Ammon's horn (tissue), 1 donor: ENCODE data around the gene IER2.
A peak's percentile ranks its signal among the peaks of the same experiment; 100 is the strongest.
"Not testable (repeated sequence)": the region's sequence is repeated elsewhere in the genome, so short reads cannot be mapped to it uniquely, and the experiment has no call there.

Source experiments
- DNase-seq: peaks from one replicate; pipeline ENCODE4 v3.0.0-alpha.2; 2016; ENCODE audit warnings: low spot score

The IER2 gene

DNA sequence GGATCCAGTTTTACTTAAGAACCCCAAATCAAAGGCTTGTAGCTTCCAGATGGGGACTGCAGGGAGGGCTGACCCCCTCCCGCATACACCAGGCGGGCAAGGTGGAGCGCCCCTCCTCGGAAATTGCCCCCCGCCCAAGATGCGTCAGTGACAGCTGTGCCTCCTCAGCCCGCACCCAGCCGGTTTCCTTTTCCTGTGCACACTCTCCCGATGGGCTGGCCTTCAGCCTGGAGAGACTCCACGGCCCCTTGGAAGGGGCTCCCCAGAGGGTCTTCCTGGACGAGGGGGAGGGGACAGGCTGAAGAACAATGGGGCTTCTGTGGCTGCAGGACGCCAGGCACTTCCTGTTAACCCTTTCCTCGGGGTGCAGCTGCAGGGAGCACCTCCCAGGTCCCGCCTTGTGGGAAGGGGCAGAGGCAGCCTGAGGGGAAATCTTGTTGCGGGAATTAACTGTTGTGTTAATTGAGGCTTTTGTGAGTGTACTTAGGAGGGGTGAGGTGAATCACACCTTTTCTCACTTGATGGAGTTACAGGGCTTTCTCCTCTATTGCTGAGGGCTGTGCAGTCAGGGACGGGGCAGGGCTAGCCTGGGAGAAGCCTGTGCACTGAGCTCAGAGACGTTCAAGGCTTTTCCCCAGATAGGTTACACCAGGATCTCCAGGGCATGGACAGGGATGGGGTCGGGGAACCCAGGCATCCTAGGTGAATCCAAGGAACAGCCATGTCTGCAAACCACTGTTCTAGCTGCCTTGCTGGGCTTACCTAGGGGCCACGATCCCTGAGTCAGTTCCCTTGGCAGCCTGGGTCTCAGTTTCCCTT is 14.3 kb downstream of the IER2 start:
- peak; percentile 49 for DNase-seq

DNA sequence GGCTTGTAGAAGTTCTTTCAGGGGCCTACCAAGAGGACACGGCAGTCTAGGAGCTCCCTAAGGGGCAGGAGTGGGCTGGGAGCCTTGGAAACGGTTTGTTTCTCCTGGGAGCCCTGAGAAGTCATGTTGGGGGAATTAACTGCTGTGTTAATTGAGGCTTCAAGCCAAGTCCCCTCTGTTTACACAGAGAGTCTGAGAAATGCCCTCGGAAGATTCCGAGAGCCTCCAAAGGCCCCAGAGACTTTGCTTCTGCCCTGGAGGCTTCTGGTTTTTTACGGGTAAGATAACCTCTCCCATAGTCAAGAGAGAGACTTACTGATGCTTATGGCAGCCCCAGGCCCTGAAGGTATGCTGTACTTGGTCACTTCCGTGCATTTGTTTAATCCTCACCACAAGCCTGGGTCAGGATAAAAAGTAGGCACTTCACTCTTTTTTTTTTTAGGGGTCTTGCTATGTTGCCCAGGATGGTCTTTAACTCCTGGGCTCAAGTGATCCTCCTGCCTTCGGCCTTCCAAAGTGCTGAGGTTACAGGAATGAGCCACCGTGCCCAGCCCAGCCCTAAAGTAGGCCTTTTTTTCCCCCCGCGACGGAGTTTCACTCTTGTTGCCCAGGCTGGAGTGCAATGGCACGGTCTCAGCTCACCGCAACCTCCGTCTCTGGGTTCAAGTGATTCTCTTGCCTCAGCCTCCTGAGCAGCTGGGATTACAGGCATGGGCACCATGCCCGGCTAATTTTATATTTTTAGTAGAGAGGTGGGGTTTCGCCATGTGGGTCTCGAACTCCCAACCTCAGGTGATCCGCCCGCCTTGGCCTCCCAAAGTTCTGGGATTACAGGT is 15.2 kb downstream of the IER2 start:
- no peak for DNase-seq

DNA sequence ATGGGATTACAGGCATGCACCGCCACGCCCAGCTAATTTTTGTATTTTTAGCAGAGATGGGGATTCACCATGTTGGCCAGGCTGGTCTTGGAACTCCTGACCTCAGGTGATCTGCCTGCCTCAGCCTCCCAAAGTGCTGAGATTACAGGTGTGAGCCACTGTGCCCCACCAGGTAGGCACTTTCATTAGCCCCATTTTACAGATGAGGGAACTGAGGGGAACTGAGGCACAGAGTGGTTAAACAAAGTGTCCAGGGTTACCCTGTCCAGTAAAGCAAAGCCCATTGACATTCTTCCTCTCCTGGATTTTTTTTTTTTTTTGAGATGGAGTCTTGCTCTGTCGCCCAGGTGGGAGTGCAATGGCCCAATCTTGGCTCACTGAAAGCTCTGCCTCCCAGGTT is 15.9 kb downstream of the IER2 start:
- not testable (repeated sequence) for DNase-seq

DNA sequence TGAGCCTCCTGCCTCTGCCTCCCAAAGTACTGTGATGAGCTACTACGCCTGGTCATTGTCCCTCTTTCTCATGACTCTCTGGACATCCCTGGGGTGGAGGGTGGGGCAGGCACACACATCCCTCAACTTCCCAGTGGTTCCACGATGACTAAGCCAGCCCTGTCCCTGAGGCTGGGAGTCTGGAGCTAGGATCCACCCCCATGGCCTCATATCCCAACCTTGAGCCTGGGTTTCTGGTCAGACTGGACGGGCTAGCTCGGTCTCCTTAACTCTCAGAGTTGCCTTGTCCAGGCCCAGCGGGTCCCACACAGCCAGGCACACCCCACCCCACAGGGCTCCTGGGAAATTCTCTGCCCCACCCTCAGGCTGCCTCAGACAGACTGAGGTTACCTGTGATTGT is 19.6 kb downstream of the IER2 start:
- no peak for DNase-seq

DNA sequence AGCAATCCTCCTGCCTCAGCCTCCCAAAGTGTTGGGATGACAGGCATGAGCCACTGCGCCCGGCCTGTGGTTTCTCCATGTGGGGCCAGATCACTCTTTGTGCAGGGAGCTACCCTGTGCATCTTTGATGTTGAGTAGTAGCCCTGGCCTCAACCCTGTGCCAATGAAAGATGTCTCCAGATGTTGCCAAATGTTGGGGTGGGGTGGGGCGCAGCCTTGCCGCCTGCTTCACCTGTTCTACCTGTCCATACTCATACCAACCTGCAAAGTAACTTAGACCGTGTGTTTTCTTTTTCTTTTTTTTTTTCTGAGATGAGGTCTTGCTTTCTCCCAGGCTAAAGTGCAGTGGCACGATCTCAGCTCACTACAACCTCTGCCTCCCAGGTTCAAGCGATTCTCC is 20.9 kb downstream of the IER2 start:
- no peak for DNase-seq

DNA sequence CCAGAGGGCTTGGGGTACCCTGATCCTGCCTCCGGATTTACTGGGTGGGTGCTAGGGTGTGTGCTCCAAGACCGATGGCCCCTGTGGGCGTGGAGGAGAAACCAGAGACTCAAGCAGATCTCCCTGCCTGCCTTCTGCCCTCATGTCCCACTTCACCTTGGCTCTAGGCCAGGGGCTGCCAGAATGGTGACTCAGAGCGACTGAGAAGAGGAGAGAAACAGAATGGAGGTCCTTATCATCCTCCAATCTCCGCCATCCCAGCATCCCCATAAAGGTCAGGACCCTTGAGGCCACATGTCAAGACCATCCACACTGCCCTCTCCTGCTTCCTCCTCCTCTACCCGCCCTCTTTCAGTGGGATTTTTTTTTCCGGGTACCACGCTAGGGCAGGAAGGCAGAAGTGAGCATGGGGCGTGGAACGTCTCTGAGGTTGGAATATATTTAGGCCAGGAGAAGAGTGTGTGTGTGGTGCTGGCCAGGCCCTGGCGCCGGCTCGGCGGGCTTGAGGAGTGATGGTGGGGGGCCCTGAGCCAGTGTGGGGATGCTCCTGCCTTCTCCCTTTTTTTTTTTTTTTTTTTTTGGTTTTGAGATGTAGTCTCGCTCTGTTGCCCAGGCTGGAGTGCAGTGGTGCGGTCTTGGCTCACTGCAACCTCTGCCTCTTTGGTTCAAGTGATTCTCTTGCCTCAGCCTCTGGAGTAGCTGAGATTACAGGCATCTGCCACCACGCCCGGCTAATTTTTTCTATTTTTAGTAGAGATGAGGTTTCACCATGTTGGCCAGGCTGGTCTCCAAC is 22.3 kb downstream of the IER2 start:
- DNase-seq: peak; percentile 38

DNA sequence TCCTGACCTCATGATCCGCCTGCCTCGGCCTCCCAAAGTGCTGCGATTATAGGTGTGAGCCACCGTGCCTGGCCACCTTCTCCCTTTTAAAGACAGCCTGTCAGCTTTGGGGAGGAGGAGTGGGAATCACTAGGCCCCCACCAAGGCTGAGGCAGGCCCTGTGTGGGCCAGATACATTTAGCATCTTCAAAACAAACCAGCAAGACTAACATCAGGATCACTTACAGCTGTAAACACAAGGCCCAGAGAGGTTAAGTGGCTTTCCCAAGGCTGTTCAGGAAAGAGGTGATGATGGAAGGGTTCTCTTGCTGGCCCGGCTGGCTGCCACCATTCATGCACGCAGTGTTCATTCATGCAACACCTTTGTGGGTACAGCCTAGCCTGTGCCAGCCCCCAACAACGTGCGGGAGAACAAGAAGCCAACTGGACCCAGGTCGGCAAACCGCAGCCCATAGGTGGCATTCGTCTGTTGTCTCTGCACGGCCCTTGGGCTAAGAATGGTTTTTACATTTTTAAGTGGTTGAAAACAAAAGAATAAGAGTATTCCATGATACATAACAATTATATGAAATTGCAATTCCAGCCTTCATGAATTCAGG is 23.0 kb downstream of the IER2 start:
- no peak for DNase-seq

DNA sequence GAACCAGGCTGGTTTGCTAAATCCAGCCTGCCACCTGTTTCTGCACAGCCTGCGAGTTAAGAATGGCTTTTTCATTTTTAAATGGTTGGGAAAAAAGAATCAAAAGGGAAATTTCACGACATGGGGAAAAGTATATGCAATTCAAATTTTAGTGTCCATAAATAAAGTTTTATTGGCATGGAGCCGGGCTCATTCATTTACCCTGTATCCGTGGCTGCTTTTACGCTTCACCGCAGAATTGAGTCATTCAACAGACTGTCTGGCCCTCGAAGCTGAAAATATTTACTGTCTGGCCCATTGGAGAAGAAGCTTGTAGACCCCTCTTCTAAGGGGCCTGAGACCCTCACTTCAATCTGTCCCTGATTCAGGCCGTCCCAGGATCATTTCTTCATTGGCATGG is 26.1 kb downstream of the IER2 start:
- no peak for DNase-seq

DNA sequence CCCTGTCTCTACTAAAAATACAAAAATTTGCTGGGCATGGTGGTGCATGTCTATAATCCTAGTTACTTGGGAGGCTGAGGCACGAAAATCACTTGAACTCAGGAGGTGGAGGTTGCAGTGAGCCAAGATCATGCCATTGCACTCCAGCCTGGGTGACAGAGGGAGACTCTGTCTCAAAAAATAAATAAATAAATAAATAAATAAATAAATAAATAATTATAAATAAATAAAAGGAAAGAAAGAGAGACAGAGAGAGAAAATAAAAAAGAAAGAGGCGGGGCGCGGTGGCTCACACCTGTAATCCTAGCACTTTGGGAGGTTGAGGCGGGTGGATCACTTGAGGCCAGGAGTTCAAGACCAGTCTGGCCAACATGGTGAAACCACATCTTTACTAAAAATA is 27.4 kb downstream of the IER2 start:
- DNase-seq: not testable (repeated sequence)

DNA sequence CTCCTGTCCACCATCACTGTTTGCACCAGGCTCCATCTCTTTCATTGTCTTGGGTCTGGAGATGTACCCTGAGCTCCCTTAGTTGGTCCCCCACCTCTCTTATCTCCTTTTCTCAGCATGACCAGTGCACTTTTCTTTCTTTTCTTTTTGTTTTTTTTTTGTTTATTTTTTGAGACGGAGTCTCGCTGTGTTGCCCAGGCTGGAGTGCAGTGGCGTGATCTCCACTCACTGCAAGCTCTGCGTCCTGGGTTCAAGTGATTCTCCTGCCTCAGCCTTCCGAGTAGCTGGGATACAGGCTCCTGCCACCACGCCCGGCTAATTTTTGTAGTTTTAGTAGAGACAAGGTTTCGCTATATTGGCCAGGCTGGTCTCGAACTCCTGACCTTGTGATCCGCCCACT is 28.1 kb downstream of the IER2 start:
- DNase-seq: not testable (repeated sequence)

DNA sequence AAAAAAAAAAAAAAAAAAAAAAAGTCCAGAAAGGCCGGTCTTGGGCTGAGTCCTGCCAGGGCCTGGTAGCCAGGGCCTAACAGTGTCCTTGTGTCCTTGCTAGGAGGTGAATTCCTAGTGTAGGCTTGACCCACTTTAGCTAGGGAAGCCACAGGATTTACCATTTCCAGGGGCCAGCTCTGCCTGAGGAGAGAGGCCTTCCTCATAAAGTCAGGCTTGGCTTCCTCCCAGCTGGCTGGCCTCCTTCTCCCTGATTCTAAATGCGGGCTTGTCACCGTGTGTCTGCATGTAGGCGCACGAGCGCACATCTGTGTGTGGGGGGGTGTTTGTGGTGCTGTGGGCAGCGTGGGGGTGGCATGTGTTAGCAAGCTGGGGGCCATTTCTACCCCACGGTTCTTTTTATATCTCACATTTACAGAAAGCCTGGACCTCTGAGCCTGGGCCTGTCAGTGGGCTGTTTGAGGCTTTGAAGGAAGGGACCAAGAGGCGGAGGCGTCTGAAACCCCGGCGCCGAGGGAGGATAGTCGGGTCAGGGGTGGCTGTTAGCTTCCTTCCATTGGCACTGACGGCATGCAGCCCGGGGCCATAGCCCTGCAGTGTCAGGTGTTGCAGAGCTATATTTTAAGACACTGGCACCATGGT is 31.7 kb downstream of the IER2 start:
- DNase-seq: peak; percentile 73

DNA sequence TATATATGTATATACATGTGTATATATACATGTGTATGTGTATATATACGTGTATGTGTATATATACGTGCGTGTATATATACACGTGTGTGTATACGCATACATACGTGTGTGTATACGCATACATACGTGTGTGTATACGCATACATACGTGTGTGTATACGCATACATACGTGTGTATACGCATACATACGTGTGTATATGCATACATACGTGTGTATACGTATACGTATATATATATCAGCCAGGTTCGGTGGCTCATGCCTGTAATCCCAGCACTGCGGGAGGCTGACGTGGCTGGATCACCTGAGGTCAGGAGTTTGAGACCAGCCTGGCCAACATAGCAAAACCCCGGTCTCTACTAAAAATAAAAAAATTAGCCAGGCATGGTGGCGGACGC is 34.7 kb downstream of the IER2 start:
- DNase-seq: not testable (repeated sequence)

DNA sequence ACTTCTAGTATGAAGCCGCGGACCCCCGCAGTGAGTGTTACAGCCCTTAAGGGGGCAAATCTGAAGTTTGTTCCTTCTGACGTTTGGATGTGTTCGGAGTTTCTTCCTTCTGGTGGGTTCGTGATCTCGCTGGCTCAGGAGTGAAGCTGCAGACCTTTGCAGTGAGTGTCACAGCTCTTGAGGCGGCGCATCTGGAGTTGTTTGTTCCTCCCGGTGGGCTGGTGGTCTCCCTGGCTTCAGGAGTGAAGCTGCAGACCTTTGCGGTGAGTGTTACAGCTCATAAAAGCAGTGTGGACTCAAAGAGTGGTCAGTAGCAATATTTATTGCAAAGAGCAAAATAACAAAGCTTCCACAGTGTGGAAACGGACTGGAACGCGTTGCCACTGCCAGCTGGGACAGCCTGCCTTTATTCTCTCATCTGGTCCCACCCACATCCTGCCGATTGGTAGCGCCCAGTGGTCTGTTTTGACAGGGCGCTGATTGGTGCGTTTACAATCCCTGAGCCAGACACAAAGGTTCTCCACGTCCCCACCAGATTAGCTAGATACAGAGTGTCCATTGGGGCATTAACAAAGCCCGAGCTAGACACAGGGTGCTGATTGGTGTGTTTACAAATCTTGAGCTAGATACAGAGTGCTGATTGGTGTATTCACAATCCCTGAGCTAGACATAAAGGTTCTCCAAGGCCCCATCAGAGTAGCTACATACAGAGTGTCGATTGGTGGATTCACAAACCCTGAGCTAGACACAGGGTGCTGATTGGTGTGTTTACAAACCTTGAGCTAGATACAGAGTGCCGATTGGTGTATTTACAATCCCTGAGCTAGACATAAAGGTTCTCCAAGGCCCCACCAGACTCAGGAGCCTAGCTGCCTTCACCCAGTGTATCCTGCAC is 35.8 kb downstream of the IER2 start:
- DNase-seq: not testable (repeated sequence)

DNA sequence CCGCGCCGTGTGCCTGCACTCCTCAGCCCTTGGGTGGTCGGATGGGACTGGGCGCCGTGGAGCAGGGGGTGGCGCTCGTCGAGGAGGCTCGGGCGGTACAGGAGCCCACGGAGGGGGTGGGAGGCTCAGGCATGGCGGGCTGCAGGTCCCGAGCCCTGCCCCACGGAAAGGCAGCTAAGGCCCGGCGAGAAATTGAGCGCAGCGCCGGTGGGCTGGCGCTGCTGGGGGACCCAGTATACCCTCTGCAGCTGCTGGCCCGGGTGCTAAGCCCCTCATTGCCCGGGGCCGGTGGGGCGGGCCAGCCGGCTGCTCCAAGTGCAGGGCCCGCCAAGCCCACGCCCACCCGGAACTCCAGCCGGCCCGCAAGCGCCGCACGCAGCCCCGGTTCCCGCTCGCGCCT is 36.5 kb downstream of the IER2 start:
- DNase-seq: not testable (repeated sequence)

DNA sequence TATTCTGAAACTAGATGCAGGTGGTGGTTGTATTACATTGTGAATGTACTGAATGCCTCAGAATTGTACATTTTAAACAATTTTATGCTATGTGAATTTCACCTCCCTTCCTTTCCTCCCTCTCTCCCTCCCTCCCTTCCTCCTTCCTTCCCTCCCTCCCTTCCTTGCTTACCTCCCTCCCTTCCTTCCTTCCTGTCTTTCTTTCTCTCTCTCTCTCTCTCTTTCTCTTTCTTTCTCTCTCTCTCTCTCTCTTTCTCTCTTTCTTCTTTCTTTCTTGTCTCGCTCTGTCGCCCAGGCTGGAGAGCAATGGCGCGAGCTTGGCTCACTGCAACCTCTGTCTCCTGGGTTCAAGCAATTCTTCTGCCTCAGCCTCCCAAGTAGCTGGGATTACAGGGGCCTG is 37.2 kb downstream of the IER2 start:
- DNase-seq: no peak

DNA sequence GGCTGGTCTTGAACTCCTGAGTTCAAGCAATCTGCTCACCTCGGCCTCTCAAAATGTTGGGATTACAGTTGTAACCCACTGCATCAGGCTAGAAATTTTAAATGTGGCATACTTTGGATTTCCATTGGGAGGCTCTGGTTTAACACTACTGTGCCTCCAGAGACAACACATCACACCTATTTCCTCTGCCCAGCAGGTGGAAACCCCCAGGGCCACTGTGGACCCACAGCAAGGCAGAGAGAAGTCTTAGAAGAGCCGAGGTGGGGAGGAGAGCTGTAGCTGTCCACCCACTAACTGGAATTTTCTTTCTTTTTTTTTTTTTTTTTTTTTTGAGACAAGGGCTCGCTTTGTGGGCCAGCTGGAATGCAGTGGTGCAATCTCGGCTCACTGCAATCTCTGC is 39.4 kb downstream of the IER2 start:
- DNase-seq: no peak

DNA sequence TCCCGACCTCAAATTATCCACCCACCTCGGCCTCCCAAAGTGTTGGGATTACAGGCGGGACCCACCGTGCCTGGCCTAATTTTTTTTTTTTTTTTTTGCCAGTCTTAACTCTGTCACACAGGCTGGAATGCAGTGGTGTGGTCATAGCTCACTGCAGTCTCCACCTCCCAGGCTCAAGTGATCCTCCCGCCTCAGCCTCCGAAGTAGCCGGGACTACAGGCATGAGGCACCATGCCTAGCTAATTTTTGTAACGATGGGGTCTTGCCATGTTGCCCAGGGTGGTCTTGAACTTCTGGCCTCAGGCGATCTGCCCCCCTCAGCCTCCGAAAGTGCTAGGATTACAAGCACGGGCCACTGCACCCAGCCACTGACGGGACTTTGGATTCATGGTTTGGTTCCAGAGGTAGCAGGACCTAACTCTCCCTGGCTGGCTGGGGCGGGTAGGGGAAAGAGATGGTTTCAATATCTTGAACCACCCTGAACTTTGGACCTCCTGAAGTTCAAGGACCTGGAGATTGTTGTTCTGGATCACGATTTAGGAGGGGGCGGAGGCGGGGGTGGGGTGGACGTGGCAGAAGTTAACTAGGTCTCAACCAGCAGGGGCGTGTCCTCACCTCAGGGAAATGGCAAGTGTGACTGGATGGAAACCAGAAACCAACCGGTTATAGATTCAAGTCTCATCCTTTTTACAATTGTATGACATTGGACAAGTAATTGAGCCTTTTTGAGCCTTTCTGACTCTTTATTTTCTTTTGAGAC is 40.8 kb downstream of the IER2 start:
- DNase-seq: no peak

DNA sequence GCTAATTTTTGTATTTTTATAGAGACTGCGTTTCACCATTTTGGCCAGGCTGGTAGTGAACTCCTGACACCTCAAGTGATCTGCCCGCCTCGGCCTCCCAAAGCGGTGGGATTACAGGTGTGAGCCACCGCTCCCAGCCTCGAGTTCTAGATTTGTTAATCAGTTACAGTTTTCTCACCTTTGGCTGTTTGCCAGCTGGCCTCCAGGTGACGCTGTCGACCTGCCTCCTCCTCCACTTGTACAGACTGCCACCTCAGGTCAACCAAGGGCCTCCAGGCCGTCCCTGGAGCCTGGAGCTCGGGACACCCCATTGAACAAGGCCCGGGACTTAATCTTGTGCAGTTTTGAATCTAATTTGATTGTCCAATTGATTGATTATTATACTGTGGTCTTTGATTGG is 45.5 kb downstream of the IER2 start:
- DNase-seq: no peak

DNA sequence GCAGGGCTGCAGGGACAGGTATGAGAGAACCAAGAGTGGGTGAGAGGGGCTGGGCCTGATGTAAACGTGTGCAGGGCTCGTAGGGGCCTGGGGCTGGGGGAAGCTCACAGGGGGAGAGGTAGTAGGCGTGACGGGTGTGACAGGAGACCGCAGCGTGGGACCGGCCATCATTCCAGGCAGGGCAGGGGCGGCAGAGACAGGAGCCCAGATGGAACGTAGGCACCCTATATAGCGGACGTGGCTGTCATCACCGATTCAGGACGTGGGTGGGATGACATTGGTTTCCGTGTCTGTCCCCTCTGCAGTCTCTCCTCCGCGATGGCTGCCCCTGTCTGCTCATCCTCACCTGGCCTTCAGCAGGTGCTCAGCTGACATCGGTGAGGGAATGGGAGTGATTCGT is 48.4 kb downstream of the IER2 start:
- DNase-seq: no peak

DNA sequence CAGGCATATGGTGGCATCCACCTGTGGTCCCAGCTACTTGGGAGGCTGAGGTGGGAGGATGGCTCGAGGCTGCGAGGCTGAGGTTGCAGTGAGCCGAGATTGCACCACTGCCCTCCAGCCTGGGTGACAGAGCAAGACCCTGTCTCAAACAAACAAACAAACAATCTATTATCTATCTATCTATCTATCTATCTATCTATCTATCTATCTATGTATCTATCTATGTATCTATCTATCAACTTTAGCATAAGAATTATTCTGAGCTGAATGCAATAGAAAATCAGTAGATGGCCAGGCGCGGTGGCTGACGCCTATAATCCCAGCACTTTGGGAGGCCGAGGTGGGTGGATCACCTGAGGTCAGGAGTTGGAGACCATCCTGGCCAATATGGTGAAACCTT is 51.9 kb downstream of the IER2 start:
- DNase-seq: not testable (repeated sequence)
